Calu3 (cell line): Measurements from ENCODE around the gene ADAM22. TPM values are rescaled to one million over a fixed set of nuclear protein-coding genes. Genes with fewer than 3 reads are reported as not detected.

Experiments
- BruUV-seq: library from RNA; stranded (reverse); fragments of 400-500 nt; replicated peaks from 2 replicates; lab custom pipeline; 2021; lab: Mats Ljungman, UMichigan
- CTCF ChIA-PET: fragments of 300-600 bp; sonication (Branson Sonifier 250); formaldehyde crosslinking; loops from one replicate; lab custom pipeline; 2022; ENCODE audit warnings: antibody characterized with exemption; lab: Charles Lee
- DNase-seq: peaks from one replicate; pipeline ENCODE4 v3.0.0; 2022
- H3K27ac Mint-ChIP-seq: one replicate; pipeline ENCODE4 v1.8.0; 2022; ENCODE audit warnings: mixed read lengths; ENCODE audit not compliant: unreplicated experiment
- H3K27me3 Mint-ChIP-seq: one replicate; pipeline ENCODE4 v1.8.0; 2022; ENCODE audit warnings: mixed read lengths; ENCODE audit not compliant: unreplicated experiment
- H3K36me3 Mint-ChIP-seq: one replicate; pipeline ENCODE4 v1.8.0; 2022; ENCODE audit warnings: mild to moderate bottlenecking, moderate library complexity, mixed read lengths; ENCODE audit not compliant: insufficient read depth, unreplicated experiment
- H3K4me1 Mint-ChIP-seq: one replicate; pipeline ENCODE4 v1.8.0; 2022; ENCODE audit warnings: mild to moderate bottlenecking, low read depth, mixed read lengths; ENCODE audit not compliant: unreplicated experiment
- H3K4me3 Mint-ChIP-seq: one replicate; pipeline ENCODE4 v1.8.0; 2022; ENCODE audit warnings: mild to moderate bottlenecking, low read depth, moderate library complexity, mixed read lengths; ENCODE audit not compliant: unreplicated experiment
- H3K9me3 Mint-ChIP-seq: one replicate; pipeline ENCODE4 v1.8.0; 2022; ENCODE audit warnings: low read depth, mixed read lengths; ENCODE audit not compliant: unreplicated experiment
- intact Hi-C: fragments of 100-400 bp; cut with micrococcal nuclease; formaldehyde crosslinking; loops from one replicate; pipeline ENCODE4 v1.10.0; 2022; ENCODE audit not compliant: unreplicated experiment
- total RNA-seq: library from RNA; stranded (reverse); gene quantifications from 2 replicates; pipeline ENCODE4 v1.2.3, GENCODE V29; 2022
- TF ChIP-seq, protein P1 (sequence below): fragments of 200-600 bp; IDR thresholded peaks from one replicate; pipeline ENCODE4 v1.8.0; 2022; ENCODE audit warnings: antibody characterized with exemption; ENCODE audit not compliant: unreplicated experiment

The ADAM22 gene
- total RNA-seq, 1 experiment from 2014 or later = 3.0 TPM

DNA sequence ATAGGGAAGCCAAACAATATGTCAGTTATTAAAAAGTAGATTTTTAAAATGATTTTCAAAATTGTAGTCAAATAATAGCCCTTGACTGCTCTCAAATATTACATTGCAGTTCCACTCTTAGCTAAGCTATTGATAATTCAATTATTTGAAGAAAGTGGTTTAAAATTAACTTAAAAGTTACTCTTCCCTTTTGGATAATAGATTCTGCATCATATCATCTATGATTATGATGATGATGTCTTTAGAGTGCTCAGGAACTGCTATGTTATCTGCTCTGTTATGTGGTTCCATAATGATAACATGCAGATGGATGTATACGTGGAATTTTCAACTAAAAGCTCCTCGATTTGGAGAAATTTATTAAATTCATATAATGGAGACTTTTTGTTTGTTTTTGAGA, 110.0 kb downstream of the ADAM22 start:
- DNase-seq = no peak
- no peak overlapping the region for H3K27ac Mint-ChIP-seq
- CTCF ChIA-PET = interaction anchor here (0.6 kb wide), 1 partner anchor 62 kb away, joined by 3 read pairs; no protein-coding TSS in a partner anchor
- H3K4me1 Mint-ChIP-seq = no peaks in the 10 kb centered on the region
- no peak overlapping the region for H3K4me3 Mint-ChIP-seq
- no peaks in the 10 kb centered on the region for H3K9me3 Mint-ChIP-seq
- no peaks in the 10 kb centered on the region for H3K36me3 Mint-ChIP-seq
- intact Hi-C loops = no loop called here
- TF ChIP-seq, protein P1, sequence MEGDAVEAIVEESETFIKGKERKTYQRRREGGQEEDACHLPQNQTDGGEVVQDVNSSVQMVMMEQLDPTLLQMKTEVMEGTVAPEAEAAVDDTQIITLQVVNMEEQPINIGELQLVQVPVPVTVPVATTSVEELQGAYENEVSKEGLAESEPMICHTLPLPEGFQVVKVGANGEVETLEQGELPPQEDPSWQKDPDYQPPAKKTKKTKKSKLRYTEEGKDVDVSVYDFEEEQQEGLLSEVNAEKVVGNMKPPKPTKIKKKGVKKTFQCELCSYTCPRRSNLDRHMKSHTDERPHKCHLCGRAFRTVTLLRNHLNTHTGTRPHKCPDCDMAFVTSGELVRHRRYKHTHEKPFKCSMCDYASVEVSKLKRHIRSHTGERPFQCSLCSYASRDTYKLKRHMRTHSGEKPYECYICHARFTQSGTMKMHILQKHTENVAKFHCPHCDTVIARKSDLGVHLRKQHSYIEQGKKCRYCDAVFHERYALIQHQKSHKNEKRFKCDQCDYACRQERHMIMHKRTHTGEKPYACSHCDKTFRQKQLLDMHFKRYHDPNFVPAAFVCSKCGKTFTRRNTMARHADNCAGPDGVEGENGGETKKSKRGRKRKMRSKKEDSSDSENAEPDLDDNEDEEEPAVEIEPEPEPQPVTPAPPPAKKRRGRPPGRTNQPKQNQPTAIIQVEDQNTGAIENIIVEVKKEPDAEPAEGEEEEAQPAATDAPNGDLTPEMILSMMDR = no peak
- no peaks in the 10 kb centered on the region for H3K27me3 Mint-ChIP-seq
- no TSS peak for BruUV-seq

DNA sequence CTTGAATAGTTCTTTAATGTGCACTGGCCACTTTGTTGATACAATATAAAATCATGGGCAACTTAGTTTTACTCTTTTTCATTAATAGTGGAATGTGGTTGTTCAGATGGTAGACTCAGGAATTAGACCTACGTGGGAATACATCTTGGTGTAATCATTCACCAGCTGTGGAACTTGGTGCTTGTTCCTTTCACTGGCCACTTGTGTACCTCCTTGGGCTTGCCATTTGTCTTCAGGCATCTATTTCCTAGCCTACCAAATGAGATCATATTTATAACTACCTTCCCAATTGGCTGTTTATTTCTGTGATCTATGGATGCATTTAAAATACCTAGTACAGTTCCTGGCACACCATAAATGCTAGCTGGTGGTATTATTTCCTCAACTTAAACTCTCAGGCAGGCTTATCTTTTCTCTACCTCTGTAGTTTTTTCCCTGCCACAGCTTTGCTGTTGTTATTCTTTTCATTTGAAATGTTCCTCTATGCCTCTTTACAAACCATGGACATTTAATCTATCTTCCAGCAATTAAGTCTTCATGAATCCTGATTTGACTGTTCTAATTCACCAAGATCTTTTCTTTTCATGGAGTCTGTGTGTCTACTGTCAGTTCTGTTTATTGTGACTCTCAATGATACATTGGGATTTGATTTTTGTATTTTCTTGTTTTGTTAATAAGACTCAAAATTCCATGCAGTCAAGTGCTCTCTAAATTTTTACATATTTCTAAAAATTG, 113.0 kb downstream of the ADAM22 start:
- no peak overlapping the region for H3K27ac Mint-ChIP-seq
- no peaks in the 10 kb centered on the region for H3K27me3 Mint-ChIP-seq
- no peak for DNase-seq
- H3K36me3 Mint-ChIP-seq = no peaks in the 10 kb centered on the region
- CTCF ChIA-PET = no interaction called here
- H3K4me3 Mint-ChIP-seq = no peak overlapping the region
- no peaks in the 10 kb centered on the region for H3K4me1 Mint-ChIP-seq
- H3K9me3 Mint-ChIP-seq = no peaks in the 10 kb centered on the region
- BruUV-seq = no TSS peak
- TF ChIP-seq, protein P1 = no peak
- intact Hi-C loops = no loop called here

DNA sequence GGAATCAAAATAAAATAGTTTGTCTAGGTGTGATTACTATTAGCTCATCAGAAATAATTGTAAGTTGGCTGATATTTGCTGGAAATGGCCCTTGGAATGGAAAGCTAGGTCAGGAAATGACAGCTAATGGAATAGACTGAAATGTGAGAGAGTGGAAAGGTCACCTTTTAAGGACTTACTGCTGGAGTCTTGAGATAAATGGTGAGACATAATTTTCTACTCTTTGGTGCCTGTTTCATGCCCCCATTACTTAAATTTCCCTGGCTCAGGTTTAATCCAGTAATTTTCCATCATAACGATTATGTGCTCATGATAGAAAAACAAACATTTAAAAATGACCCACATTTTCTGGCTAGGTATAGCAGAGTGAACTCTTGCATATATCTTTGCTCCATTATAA, 123.6 kb downstream of the ADAM22 start:
- no TSS peak for BruUV-seq
- no peaks in the 10 kb centered on the region for H3K9me3 Mint-ChIP-seq
- DNase-seq = no peak
- CTCF ChIA-PET = no interaction called here
- TF ChIP-seq, protein P1 = no peak
- no peaks in the 10 kb centered on the region for H3K36me3 Mint-ChIP-seq
- intact Hi-C loops = no loop called here
- H3K27me3 Mint-ChIP-seq = no peaks in the 10 kb centered on the region
- H3K4me3 Mint-ChIP-seq = no peak overlapping the region
- no peak overlapping the region for H3K27ac Mint-ChIP-seq
- no peaks in the 10 kb centered on the region for H3K4me1 Mint-ChIP-seq

DNA sequence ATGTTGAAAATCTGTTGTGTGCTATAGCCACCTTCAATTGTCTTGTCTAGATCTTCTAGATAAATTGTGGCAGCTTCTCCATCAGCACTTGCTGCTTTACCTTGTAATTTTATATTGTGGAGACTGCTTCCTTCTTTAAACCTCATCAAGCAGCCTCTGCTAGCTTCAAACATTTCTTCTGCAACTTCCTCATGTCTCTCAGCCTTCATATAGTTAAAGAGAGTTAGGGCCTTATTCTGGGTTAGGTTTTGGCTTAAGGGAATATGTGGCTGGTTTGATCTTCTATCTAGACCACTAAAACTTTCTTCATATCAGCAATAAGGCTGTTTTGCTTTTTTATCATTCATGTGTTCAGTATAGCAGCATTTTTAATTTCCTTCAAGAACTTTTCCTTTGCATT, 128.2 kb downstream of the ADAM22 start:
- no peak overlapping the region for H3K27ac Mint-ChIP-seq
- no peaks in the 10 kb centered on the region for H3K9me3 Mint-ChIP-seq
- no peaks in the 10 kb centered on the region for H3K27me3 Mint-ChIP-seq
- H3K4me3 Mint-ChIP-seq = no peak overlapping the region
- no TSS peak for BruUV-seq
- no peak for DNase-seq
- CTCF ChIA-PET = interaction anchor here (0.6 kb wide), 1 partner anchor 27 kb away, joined by 3 read pairs; no protein-coding TSS in a partner anchor
- H3K36me3 Mint-ChIP-seq = no peaks in the 10 kb centered on the region
- H3K4me1 Mint-ChIP-seq = no peaks in the 10 kb centered on the region
- TF ChIP-seq, protein P1 = no peak
- intact Hi-C loops = no loop called here
